WTC11 (cell line): ENCODE measurements around the gene PMAIP1.

ENCODE experiments used
- CTCF ChIP-seq: fragments of 200-600 bp; IDR thresholded peaks from 2 replicates; pipeline ENCODE4 v1.8.0; 2022; ENCODE audit warnings: antibody characterized with exemption
- ESRRA ChIP-seq: sonication (generic); formaldehyde crosslinking; IDR thresholded peaks from 2 replicates; pipeline ENCODE4 v1.8.1; 2022; ENCODE audit warnings: mild to moderate bottlenecking, missing genetic modification reagents, borderline replicate concordance
- FOXK1 ChIP-seq: sonication (generic); formaldehyde crosslinking; IDR thresholded peaks from 2 replicates; pipeline ENCODE4 v1.8.0; 2022; ENCODE audit warnings: mild to moderate bottlenecking, moderate library complexity, missing genetic modification reagents
- HMGXB4 ChIP-seq: sonication (generic); formaldehyde crosslinking; IDR thresholded peaks from 2 replicates; pipeline ENCODE4 v1.8.1; 2023; ENCODE audit warnings: mild to moderate bottlenecking, moderate library complexity, missing genetic modification reagents
- NFYB ChIP-seq: sonication (generic); formaldehyde crosslinking; conservative IDR thresholded peaks from 2 replicates; pipeline ENCODE4 v1.8.0; 2022; ENCODE audit warnings: low read depth, missing genetic modification reagents
- STAT6 ChIP-seq: sonication (generic); formaldehyde crosslinking; conservative IDR thresholded peaks from 2 replicates; pipeline ENCODE4 v1.8.1; 2023; ENCODE audit warnings: mild to moderate bottlenecking, low read depth, missing genetic modification reagents, moderate library complexity
- TEAD1 ChIP-seq: sonication (generic); formaldehyde crosslinking; IDR thresholded peaks from 2 replicates; pipeline ENCODE4 v1.8.0; 2022; ENCODE audit warnings: mild to moderate bottlenecking, missing genetic modification reagents

- TF ChIP-seq CTCF, result no peak
- no peak for TF ChIP-seq TEAD1 (CRISPR knock-in tag)
- TF ChIP-seq NFYB, result no peak
- no peak for TF ChIP-seq ESRRA (CRISPR knock-in tag)
- no peak for TF ChIP-seq HMGXB4 (CRISPR knock-in tag)
- TF ChIP-seq STAT6 (CRISPR knock-in tag), result no peak
- no peak for TF ChIP-seq FOXK1
Observed at GRCh38 chr18:59910967-59911366, 11.2 kb downstream of the PMAIP1 start.
